NB4 (cell line): ENCODE measurements around the gene RGS9.

Experiments used
- CTCF ChIP-seq: IDR thresholded peaks from one replicate; pipeline ENCODE4 v1.5.1; 2012; ENCODE audit warnings: low read depth, low read length
- MAX ChIP-seq: IDR thresholded peaks from 2 replicates; pipeline ENCODE4 v1.6.1; 2011; ENCODE audit warnings: low read depth, low read length
- POLR2A ChIP-seq: IDR thresholded peaks from 2 replicates; pipeline ENCODE4 v1.6.1; 2011; ENCODE audit warnings: mild to moderate bottlenecking; ENCODE audit not compliant: insufficient read length; ENCODE audit errors: extremely low read depth

DNA sequence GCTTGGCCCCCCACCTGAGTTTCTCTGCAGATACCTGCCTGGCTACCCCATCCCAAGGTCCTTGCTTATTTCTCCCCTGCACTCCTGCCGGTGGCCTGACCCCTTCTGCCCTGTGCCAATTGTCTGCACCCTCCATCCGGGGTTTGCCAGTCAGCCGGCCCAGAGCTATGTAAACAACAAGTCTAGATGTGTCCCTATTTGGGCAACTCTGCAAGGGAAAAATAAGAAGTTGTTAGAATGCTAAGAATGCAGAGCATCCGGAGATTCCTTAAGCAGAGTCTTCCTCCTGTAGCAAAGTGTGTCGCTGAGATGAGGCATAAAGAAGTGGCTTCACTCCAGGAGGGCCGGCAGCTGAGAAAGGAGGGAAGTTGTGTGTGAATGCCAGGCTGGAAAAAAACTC, 46.6 kb downstream of the RGS9 start:
- TF ChIP-seq CTCF: no peak
- no peak for TF ChIP-seq MAX
- TF ChIP-seq POLR2A: no peak
